NCI-H524 (cell line): Measurements from ENCODE around the gene PCDHGB1.
"Not testable (repeated sequence)": the region's sequence is repeated elsewhere in the genome, so short reads cannot be mapped to it uniquely, and the experiment has no call there.

Source experiments
- DNase-seq, 2 experiments: peaks; one replicate each; lab custom pipeline; 2025; lab: John Stamatoyannopoulos, UW

PCDHGB1 gene

DNA sequence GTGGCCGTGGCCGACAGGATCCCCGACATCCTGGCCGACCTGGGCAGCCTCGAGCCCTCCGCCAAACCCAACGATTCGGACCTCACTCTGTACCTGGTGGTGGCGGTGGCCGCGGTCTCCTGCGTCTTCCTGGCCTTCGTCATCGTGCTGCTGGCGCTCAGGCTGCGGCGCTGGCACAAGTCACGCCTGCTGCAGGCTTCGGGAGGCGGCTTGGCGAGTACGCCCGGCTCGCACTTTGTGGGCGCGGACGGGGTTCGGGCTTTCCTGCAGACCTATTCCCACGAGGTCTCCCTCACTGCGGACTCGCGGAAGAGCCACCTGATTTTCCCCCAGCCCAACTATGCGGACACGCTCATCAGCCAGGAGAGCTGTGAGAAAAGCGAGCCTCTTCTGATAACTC is 3.9 kb upstream of the PCDHGB1 start:
- not testable (repeated sequence) for DNase-seq

DNA sequence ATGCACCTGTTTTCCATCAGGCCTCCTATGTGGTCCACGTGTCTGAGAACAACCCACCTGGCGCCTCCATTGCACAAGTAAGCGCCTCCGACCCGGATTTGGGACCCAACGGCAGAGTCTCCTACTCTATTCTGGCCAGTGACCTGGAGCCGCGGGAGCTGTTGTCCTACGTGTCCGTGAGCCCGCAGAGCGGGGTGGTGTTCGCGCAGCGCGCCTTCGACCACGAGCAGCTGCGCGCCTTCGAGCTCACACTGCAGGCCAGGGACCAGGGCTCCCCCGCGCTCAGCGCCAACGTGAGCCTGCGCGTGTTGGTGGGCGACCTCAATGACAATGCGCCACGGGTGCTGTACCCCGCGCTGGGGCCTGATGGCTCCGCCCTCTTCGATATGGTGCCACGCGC is 1.7 kb downstream of the PCDHGB1 start:
- no peak for DNase-seq

DNA sequence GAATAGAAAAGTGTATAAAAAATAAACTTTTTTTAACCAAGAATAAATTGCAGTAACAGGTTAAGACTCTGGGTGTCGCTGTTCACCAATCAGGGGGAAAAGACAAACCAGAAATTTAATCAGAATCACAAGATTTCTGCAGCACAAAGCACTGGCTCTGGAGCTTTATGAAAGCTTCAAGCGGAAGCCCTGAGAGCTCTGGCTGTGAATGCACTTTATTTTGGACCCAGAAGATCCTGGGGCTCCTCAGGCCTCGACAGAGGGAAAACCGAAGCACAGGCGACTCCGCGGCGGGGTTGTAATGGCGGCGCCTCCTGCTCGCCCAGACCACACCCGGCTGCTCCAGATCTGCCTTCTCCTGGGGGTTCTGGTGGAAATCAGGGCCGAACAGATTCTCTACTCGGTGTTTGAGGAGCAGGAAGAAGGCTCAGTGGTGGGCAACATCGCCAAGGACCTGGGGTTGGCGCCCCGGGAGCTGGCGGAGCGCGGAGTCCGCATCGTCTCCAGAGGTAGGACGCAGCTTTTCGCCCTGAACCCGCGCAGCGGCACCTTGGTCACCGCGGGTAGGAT is 5.1 kb downstream of the PCDHGB1 start, which contains the start of gene PCDHGA4:
TSS of gene PCDHGA4 (plus strand) at position 122 of the 570 bp plus-strand sequence. CDS start at position 209, 87 bp downstream.
- DNase-seq, result no peak

DNA sequence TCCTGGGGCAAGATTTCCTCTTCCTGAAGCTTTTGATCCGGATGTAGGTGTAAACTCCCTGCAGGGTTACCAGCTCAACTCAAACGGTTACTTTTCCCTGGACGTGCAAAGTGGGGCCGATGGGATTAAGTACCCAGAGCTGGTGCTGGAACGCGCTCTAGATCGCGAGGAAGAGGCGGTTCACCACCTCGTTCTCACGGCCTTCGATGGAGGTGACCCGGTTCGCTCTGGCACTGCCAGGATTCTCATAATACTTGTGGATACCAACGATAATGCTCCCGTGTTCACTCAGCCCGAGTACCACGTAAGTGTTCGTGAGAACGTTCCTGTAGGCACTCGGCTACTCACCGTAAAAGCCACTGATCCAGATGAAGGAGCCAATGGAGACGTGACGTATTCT is 5.7 kb downstream of the PCDHGB1 start:
- no peak for DNase-seq

DNA sequence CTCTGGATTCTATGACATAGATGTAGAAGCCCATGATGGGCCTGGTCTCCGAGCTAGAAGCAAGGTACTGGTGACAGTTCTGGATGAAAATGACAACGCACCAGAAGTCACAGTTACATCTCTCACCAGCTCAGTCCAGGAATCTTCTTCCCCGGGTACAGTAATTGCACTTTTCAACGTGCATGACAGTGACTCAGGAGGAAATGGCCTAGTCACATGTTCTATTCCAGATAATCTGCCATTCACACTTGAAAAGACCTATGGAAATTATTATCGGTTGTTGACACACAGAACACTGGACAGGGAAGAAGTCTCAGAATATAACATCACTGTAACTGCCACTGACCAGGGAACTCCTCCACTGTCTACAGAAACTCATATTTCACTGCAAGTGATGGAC is 6.2 kb downstream of the PCDHGB1 start:
- DNase-seq, result no peak

DNA sequence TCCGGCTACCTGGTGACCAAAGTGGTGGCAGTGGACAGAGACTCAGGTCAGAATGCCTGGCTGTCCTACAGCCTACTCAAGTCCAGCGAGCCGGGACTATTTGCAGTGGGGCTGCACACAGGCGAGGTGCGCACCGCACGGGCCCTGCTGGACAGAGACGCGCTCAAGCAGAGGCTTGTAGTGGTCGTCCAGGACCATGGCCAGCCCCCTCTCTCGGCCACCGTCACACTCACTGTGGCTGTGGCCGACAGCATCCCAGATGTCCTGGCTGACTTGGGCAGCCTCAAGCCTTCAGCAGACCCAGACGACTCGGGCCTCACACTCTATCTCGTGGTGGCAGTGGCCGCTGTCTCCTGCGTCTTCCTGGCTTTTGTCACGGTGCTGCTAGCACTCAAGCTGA is 7.1 kb downstream of the PCDHGB1 start:
- no peak for DNase-seq

DNA sequence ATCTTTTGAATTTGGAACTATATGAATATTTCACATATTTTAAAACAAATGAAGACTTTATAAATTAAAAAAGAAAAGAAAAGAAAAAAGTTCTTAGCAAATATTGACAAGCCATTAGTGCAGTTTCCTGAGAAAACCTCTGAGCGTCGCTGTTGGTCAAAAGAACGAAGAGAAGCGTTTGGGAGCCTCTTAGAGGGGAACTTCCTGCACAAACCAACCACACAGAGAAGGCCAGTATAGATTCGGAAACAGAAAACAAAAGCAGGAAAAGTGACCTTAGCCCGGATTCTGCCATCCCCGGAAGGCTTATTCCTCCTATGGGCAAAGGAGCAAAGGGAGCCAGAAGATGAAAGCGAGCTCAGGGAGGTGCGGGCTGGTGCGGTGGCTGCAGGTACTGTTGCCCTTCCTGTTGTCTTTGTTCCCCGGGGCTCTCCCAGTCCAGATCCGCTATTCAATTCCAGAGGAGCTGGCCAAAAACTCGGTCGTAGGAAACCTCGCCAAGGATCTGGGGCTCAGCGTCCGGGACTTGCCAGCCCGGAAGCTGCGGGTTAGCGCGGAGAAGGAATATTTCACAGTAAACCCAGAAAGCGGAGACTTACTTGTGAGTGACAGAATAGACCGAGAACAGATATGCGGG is 10.0 kb downstream of the PCDHGB1 start, which contains the start of gene PCDHGB2:
TSS of gene PCDHGB2 (plus strand) at position 205 of the 637 bp plus-strand sequence. CDS start at position 347, 142 bp downstream.
- peak; percentile 41 to 54 for DNase-seq

DNA sequence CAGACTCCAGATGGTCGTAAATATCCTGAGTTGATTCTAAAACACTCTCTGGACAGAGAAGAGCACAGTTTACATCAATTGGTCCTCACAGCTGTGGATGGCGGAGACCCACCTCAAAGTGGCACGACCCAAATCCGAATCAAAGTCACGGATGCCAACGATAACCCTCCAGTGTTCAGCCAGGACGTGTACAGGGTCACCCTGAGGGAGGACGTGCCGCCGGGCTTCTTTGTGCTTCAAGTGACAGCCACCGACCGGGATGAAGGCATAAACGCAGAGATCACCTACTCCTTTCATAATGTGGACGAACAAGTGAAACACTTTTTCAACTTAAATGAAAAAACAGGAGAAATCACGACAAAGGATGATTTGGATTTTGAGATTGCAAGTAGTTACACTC is 10.8 kb downstream of the PCDHGB1 start:
- no peak for DNase-seq

DNA sequence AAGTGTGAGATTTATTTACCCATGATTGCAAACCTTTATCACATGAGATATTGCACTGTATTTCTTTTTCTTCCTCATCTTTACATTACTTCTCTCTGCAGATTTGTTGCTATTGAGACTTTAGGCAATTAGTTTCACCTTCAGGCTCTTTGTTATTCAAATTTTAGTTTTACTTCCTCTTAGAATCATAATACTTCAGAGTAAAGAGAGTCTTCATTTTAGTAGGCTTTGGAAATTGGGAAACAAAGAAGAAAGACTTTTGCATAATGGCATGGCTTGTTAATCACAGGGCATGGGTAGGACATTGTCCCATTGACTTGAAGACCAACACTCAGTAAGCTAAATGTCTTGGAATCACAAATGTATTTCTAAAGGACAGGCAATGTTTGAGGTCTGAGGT is 12.8 kb downstream of the PCDHGB1 start:
- DNase-seq, result no peak

DNA sequence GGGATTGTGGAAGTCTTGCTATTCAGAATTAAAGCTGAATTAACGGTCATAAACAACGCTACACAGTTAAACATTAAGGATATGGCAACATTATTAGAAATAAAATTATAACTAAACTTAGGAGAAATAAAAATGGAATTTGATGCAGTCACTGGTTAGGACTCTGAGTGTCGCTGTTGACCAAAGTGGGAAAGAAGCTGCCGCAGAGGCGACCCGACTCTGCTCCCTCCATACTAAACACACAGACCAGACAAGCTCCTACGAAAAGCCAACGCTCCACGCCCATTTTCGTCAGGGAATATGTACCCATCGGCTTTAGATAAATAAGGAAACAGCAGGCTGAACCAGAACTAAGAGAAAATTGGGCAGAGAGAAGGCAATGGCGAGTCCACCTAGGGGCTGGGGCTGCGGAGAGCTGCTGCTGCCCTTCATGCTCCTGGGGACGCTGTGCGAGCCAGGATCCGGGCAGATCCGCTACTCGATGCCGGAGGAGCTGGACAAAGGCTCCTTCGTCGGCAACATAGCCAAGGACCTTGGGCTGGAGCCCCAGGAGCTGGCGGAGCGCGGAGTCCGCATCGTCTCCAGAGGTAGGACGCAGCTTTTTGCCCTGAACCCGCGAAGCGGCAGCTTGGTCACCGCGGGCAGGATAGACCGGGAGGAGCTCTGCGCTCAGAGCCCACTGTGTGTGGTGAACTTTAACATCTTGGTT is 14.2 kb downstream of the PCDHGB1 start, which contains the start of gene PCDHGA5:
TSS of gene PCDHGA5 (plus strand) at position 211 of the 709 bp plus-strand sequence. CDS start at position 380, 169 bp downstream.
- DNase-seq, result no peak

DNA sequence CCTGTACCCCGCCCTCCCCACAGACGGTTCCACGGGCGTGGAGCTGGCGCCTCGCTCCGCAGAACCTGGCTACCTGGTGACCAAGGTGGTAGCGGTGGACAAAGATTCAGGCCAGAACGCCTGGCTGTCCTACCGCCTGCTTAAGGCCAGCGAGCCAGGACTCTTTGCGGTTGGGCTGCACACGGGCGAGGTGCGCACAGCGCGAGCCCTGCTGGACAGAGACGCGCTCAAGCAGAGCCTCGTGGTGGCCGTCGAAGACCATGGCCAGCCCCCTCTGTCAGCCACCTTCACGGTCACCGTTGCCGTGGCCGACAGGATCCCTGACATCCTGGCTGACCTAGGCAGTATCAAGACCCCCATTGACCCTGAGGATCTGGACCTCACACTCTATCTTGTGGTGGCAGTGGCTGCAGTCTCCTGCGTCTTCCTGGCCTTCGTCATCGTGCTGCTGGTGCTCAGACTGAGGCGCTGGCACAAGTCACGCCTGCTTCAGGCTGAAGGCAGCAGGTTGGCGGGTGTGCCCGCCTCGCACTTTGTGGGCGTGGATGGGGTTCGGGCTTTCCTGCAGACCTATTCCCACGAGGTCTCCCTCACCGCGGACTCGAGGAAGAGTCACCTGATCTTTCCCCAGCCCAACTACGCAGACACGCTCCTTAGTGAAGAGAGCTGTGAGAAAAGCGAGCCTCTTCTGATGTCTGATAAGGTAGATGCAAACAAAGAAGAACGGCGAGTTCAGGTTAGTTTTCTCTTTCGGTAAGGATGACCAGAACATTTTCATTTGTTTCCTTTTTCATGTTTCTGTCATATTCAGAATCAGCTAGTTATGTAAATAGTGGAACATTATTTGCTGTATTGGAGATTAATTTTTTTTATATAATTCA is 16.4 kb downstream of the PCDHGB1 start:
- DNase-seq, result no peak

DNA sequence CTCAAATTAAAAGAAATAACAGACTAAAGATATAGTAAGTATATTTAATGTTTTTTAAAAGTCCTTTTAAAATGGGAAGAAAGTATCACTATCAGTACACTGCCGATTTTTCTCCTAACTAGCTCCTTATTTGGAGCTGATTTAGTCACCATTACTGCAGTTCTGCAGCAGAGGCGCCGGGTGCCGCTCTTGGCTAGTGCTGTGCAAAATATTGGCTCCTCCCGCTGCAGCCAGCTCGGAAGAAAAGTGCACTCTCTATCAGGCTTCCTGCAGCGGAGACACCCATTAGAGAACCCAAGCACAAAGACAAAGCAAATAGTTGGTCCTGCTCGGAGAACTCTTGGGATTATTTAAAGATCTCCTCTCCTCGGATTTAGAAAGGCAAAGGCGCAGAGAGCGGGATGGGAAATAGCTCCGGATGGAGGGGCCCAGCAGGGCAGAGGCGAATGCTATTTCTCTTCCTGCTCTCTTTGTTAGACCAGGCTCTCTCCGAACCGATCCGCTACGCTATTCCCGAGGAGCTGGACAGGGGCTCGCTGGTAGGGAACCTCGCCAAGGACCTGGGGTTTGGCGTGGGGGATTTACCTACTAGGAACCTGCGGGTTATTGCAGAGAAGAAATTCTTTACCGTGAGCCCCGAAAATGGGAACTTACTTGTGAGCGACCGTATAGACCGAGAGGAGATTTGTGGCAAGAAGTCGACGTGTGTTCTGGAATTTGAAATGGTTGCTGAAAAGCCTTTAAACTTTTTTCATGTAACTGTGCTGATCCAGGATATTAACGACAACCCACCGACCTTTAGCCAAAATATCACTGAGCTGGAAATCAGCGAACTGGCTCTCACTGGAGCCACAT is 20.3 kb downstream of the PCDHGB1 start, which contains the start of gene PCDHGB3:
TSS of gene PCDHGB3 (plus strand) at position 249 of the 855 bp plus-strand sequence. CDS start at position 402, 153 bp downstream.
- DNase-seq, result no peak

DNA sequence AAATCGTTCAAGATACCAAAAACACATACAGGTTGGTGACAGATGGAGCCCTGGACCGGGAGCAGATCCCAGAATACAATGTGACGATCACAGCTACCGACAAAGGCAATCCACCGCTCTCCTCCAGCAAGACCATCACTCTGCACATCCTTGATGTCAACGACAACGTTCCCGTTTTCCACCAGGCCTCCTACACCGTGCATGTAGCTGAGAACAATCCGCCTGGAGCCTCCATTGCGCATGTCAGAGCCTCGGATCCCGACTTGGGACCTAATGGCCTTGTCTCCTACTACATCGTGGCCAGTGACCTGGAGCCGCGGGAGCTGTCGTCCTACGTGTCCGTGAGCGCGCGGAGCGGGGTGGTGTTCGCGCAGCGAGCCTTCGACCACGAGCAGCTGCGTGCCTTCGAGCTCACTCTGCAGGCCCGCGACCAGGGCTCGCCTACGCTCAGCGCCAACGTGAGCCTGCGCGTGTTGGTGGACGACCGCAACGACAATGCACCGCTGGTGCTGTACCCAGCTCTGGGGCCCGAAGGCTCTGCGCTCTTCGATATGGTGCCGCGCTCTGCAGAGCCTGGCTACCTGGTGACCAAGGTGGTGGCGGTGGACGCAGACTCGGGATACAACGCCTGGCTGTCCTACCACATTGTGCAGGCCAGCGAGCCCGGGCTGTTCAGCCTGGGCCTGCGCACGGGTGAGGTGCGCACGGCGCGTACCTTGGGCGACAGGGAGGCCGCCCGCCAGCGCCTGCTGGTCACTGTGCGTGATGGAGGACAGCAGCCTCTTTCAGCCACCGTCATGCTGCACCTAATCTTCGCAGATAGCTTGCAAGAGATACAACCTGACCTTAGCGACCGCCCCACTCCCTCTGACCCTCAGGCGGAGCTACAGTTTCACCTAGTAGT is 21.9 kb downstream of the PCDHGB1 start:
- no peak for DNase-seq

DNA sequence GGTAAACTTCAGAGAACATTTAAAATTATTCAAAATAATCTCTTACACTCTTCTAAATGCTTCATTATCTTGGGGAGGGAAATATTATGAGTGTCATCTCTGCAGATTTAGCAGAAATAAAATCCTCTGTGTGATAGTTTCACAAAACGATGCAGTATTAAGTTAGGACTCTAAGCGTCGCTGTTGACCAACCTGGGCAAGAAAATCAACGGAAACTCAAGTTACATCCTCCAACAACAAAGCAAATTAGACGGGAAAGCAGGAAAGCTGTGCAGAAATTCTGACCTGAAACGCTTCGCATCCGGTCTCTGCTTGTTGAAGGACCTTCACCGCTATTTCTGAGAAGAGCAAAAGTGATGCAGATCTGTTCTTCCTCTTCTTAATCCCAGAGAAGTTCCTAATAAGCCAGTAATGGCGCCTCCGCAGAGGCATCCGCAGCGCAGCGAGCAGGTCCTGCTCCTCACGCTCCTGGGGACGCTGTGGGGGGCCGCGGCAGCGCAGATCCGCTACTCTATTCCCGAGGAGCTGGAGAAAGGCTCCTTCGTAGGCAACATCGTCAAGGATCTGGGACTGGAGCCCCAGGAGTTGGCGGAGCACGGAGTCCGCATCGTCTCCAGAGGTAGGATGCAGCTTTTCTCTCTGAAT is 23.9 kb downstream of the PCDHGB1 start, which contains the start of gene PCDHGA6:
TSS of gene PCDHGA6 (plus strand) at position 219 of the 645 bp plus-strand sequence. CDS start at position 412, 193 bp downstream.
- DNase-seq, result no peak

DNA sequence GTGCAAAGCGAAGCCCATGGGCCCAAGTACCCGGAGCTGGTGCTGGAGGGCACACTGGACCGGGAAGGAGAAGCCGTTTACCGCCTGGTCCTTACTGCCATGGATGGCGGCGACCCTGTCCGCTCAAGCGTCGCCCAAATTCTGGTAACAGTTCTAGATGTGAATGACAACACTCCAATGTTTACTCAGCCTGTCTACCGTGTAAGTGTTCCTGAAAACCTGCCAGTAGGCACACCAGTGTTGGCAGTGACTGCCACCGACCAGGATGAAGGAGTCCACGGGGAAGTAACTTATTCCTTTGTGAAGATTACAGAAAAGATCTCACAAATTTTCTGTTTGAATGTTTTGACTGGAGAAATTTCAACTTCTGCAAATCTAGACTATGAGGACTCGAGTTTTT is 24.7 kb downstream of the PCDHGB1 start:
- DNase-seq, result no peak

DNA sequence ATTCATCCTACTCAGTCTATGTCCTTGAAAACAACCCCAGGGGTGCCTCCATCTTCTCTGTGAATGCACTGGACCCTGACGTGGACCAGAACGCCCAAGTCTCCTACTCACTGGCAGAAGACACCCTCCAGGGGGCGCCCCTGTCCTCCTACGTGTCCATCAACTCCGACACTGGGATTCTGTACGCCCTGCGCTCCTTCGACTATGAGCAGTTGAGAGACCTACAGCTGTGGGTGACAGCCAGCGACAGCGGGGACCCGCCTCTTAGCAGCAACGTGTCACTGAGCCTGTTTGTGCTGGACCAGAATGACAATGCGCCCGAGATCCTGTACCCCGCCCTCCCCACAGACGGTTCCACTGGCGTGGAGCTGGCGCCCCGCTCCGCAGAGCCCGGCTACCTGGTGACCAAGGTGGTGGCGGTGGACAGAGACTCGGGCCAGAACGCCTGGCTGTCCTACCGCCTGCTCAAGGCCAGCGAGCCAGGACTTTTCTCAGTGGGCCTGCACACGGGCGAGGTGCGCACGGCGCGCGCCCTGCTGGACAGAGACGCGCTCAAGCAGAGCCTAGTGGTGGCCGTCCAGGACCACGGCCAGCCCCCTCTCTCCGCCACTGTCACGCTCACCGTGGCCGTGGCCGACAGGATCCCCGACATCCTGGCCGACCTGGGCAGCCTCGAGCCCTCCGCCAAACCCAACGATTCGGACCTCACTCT is 25.7 kb downstream of the PCDHGB1 start:
- not testable (repeated sequence) for DNase-seq

DNA sequence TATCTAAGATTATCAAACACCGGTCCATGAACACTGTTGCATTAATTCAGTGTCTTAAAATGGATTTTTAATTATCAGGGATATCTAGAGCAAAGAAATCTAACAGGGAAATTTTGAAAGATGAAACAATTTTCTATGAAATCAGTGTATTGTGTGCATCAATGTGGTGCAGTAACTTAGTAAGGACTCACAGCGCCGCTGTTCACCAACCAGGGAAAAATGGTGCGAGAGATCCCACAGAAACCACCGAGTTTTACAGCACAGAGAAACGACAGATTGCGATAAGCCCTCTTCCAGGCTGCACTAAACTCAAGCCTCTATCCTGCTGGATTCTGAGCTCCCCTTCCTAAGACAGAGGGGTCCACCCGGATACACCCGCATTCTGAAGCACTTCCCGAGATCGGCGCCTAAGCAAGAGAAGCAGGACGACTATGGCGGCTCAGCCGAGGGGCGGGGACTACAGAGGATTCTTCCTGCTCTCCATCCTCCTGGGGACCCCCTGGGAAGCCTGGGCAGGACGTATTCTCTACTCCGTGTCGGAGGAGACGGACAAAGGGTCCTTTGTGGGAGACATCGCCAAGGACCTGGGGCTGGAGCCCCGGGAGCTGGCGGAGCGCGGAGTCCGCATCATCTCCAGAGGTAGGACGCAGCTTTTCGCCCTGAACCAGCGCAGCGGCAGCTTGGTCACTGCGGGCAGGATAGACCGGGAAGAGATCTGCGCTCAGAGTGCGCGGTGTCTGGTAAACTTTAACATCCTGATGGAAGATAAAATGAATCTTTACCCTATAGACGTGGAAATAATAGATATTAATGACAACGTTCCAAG is 32.8 kb downstream of the PCDHGB1 start, which contains the start of gene PCDHGA7:
TSS of gene PCDHGA7 (plus strand) at position 274 of the 826 bp plus-strand sequence. CDS start at position 432, 158 bp downstream.
- DNase-seq, result no peak
